H1 (cell line): ENCODE measurements around the gene POM121L2. TPM values are rescaled to one million over a fixed set of nuclear protein-coding genes. Genes with fewer than 3 reads are reported as not detected.

Experiments
- polyA plus RNA-seq, 7 experiments: library from polyadenylated mRNA; depleted of rRNA in 3 of 7; stranded (reverse) in 5 of 7; unstranded in 2 of 7; fragments of >200 nt in 5 of 7; fragments of 200-250 nt in 2 of 7; gene quantifications; 1 replicate in 5 of 7; 2 replicates in 1 of 7; 4 replicates in 1 of 7; pipeline versions ENCODE4 v1.2.1 to v1.2.3, GENCODE V29; 2011 to 2013; ENCODE audit warnings: missing spikeins in 2 of 7, mixed read lengths in 2 of 7
- total RNA-seq: library from RNA; stranded (reverse); fragmentation: NEBNext Ultra II Directional; extraction: Animal tissue kit (Norgen Biotek cat#: 25700); gene quantifications from 2 replicates; pipeline ENCODE4 v1.2.1, GENCODE V29; 2021

The POM121L2 gene
- total and polyA plus RNA-seq, 2 of the 8 experiments (the other 6 are each of a cell fraction or from before 2014, with no cell fraction given): 0.05 to 0.09 TPM

Other genes with a start within 250 kb of the POM121L2 start
- gene PRSS16, start 64.6 kb downstream of the POM121L2 start, total RNA-seq: 19.2 and 20.2 TPM in 2 replicates
- 38.9 and 39.6 TPM in 2 replicates for gene PRSS16, start 64.6 kb downstream of the POM121L2 start, polyA plus RNA-seq (2011; rRNA removed)
- gene ZNF391, start 76.5 kb upstream of the POM121L2 start, total RNA-seq: 12.4 and 13.0 TPM in 2 replicates
- 3.4 and 4.8 TPM in 2 replicates for gene ZNF391, start 76.5 kb upstream of the POM121L2 start, polyA plus RNA-seq (2011; rRNA removed)
- gene ZNF184, start 160.8 kb upstream of the POM121L2 start, total RNA-seq: 11.7 and 12.3 TPM in 2 replicates
- 1.1 and 1.9 TPM in 2 replicates for gene ZNF184, start 160.8 kb upstream of the POM121L2 start, polyA plus RNA-seq (2011; rRNA removed)